Measurements from ENCODE around the gene PDGFA.

PDGFA gene

GRCh38 chr7:519484-520390 lies at the start of gene PDGFA:
TSS of gene PDGFA (minus strand) at chr7:519846. CDS start at chr7:519001, 845 bp downstream.
- no peak for DNase-seq (ENCODE audit: low read depth, low spot score)

GRCh38 chr7:568031-568951 lies 48.6 kb upstream of the PDGFA start:
- DNase-seq (ENCODE audit: low read depth, low spot score), result no peak

- no peak for DNase-seq (ENCODE audit: low read depth, low spot score)
Observed at GRCh38 chr7:567305-567883, 47.7 kb upstream of the PDGFA start.

GRCh38 chr7:566100-566499 lies 46.5 kb upstream of the PDGFA start:
- DNase-seq (ENCODE audit: low read depth, low spot score), result no peak

GRCh38 chr7:564176-564865 lies 44.7 kb upstream of the PDGFA start:
- DNase-seq (ENCODE audit: low read depth, low spot score), result no peak

- no peak for DNase-seq (ENCODE audit: low read depth, low spot score)
Observed at GRCh38 chr7:563629-564170, 44.1 kb upstream of the PDGFA start.

GRCh38 chr7:562789-563628 lies 43.4 kb upstream of the PDGFA start:
- DNase-seq (ENCODE audit: low read depth, low spot score), result no peak

GRCh38 chr7:562374-562675 lies 42.7 kb upstream of the PDGFA start:
- DNase-seq (ENCODE audit: low read depth, low spot score), result no peak

- no peak for DNase-seq (ENCODE audit: low read depth, low spot score)
Observed at GRCh38 chr7:561631-562373, 42.2 kb upstream of the PDGFA start.

- DNase-seq (ENCODE audit: low read depth, low spot score), result no peak
Observed at GRCh38 chr7:560966-561630, 41.5 kb upstream of the PDGFA start.

GRCh38 chr7:559396-559705 lies 39.7 kb upstream of the PDGFA start:
- DNase-seq (ENCODE audit: low read depth, low spot score), result no peak

- no peak for DNase-seq (ENCODE audit: low read depth, low spot score)
Observed at GRCh38 chr7:557558-557881, 37.9 kb upstream of the PDGFA start.

- DNase-seq (ENCODE audit: low read depth, low spot score), result no peak
Observed at GRCh38 chr7:556837-557557, 37.4 kb upstream of the PDGFA start.

- DNase-seq (ENCODE audit: low read depth, low spot score), result no peak
Observed at GRCh38 chr7:556291-556826, 36.7 kb upstream of the PDGFA start.

- DNase-seq (ENCODE audit: low read depth, low spot score), result no peak
Observed at GRCh38 chr7:555551-556160, 36.0 kb upstream of the PDGFA start.

- no peak for DNase-seq (ENCODE audit: low read depth, low spot score)
Observed at GRCh38 chr7:553636-554111, 34.0 kb upstream of the PDGFA start.

GRCh38 chr7:552868-553635 lies 33.4 kb upstream of the PDGFA start:
- DNase-seq (ENCODE audit: low read depth, low spot score), result no peak

Data from activated CD4-positive, CD25-positive, alpha-beta regulatory T cell treated with anti-CD3 and anti-CD28 coated beads, Interleukin-2, amount 50 U/mL, for 16 hours (primary cell).